GM12874 (cell line): ENCODE data around the gene LVRN.

ENCODE experiments used
- CTCF ChIP-seq: IDR thresholded peaks from 2 replicates; pipeline ENCODE4 v1.5.1; 2011; ENCODE audit warnings: low read depth, mild to moderate bottlenecking, control low read depth, low read length, moderate library complexity; ENCODE audit not compliant: insufficient read depth

LVRN gene

GRCh38 chr5:115962239-115962564 is at the start of gene LVRN:
LVRN (plus strand) TSS chr5:115962475; CDS start chr5:115962618, 143 bp downstream.
- no peak for TF ChIP-seq CTCF

GRCh38 chr5:115920171-115920725 is 42.0 kb upstream of the LVRN start:
- no peak for TF ChIP-seq CTCF

- no peak for TF ChIP-seq CTCF
Measured at GRCh38 chr5:115930630-115931337, 31.5 kb upstream of the LVRN start.

- TF ChIP-seq CTCF: no peak
Measured at GRCh38 chr5:115932991-115933390, 29.3 kb upstream of the LVRN start.

- no peak for TF ChIP-seq CTCF
Measured at GRCh38 chr5:115934388-115934974, 27.8 kb upstream of the LVRN start.

- TF ChIP-seq CTCF: no peak
Measured at GRCh38 chr5:115936031-115936430, 26.2 kb upstream of the LVRN start.

GRCh38 chr5:115939059-115939458 is 23.2 kb upstream of the LVRN start:
- no peak for TF ChIP-seq CTCF
